PC-3 (cell line): ENCODE measurements around the gene GTF3C4. TPM values are rescaled to one million over a fixed set of nuclear protein-coding genes. Genes with fewer than 3 reads are reported as not detected.

Experiments used
- ATAC-seq: fragments of 200-7000 bp; cut with Tn5 transposase; 2 replicates; pipeline ENCODE4 v1.9.1; 2020; ENCODE audit warnings: mild to moderate bottlenecking, moderate library complexity
- BruUV-seq: library from RNA; stranded (reverse); fragments of 400-500 nt; replicated peaks from 2 replicates; lab custom pipeline; 2021; lab: Mats Ljungman, UMichigan
- CTCF ChIA-PET: fragments of 300-600 bp; sonication (Branson Sonifier 250); formaldehyde crosslinking; loops from one replicate; lab custom pipeline; 2022; ENCODE audit warnings: antibody characterized with exemption; lab: Charles Lee
- POLR2A ChIA-PET: fragments of 300-600 bp; sonication (Branson Sonifier 250); formaldehyde crosslinking; loops from one replicate; lab custom pipeline; 2022; ENCODE audit warnings: antibody characterized with exemption; ENCODE audit not compliant: unreplicated experiment; lab: Charles Lee
- DNase-seq: peaks from one replicate; pipeline ENCODE4 v3.0.0-alpha.2; 2015
- H2AFZ ChIP-seq: fragments of 300-600 bp; sonication (generic); 2 replicates; pipeline ENCODE4 v1.6.0; 2016; ENCODE audit warnings: antibody characterized with exemption, low read length
- H3F3A ChIP-seq: fragments of 300-600 bp; sonication (generic); one replicate; pipeline ENCODE4 v1.6.0; 2017; ENCODE audit warnings: antibody characterized with exemption, low read length, control low read depth, mild to moderate bottlenecking; ENCODE audit not compliant: unreplicated experiment
- H3K27ac ChIP-seq: fragments of 300-600 bp; sonication (generic); 2 replicates; pipeline ENCODE4 v1.5.1; 2016; ENCODE audit warnings: mild to moderate bottlenecking, low read length
- H3K27me3 ChIP-seq: fragments of 300-600 bp; sonication (generic); 2 replicates; pipeline ENCODE4 v1.6.1; 2016; ENCODE audit warnings: low read length, mixed read lengths
- H3K36me3 ChIP-seq: fragments of 300-600 bp; sonication (generic); 2 replicates; pipeline ENCODE4 v1.6.1; 2016; ENCODE audit warnings: low read depth, mixed run types, low read length, mixed read lengths
- H3K4me1 ChIP-seq: fragments of 300-600 bp; sonication (generic); 2 replicates; pipeline ENCODE4 v1.5.1; 2016; ENCODE audit warnings: low read length; ENCODE audit not compliant: insufficient read depth
- H3K4me2 ChIP-seq: fragments of 300-600 bp; sonication (generic); 2 replicates; pipeline ENCODE4 v1.6.0; 2016; ENCODE audit warnings: low read length
- H3K4me3 ChIP-seq: fragments of 300-600 bp; sonication (generic); 2 replicates; pipeline ENCODE4 v1.5.1; 2016; ENCODE audit warnings: mild to moderate bottlenecking, low read length, mixed read lengths
- H3K79me2 ChIP-seq: fragments of 300-600 bp; sonication (generic); 2 replicates; pipeline ENCODE4 v1.6.1; 2017; ENCODE audit warnings: low read length, mixed read lengths
- H3K9ac ChIP-seq: fragments of 300-600 bp; sonication (generic); 2 replicates; pipeline ENCODE4 v1.6.0; 2016; ENCODE audit warnings: mild to moderate bottlenecking, low read length
- H3K9me2 ChIP-seq: fragments of 300-600 bp; sonication (generic); replicated peaks from 2 replicates; pipeline ENCODE4 v1.6.1; 2016; ENCODE audit warnings: mixed run types, low read length, mixed read lengths
- H3K9me3 ChIP-seq: fragments of 300-600 bp; sonication (generic); 2 replicates; pipeline ENCODE4 v1.6.1; 2016; ENCODE audit warnings: low read length, mixed read lengths
- H4K20me1 ChIP-seq: fragments of 300-600 bp; sonication (generic); 2 replicates; pipeline ENCODE4 v1.6.1; 2016; ENCODE audit warnings: low read length, mixed read lengths
- EZH2 ChIP-seq: fragments of 300-600 bp; sonication (generic); IDR thresholded peaks from one replicate; pipeline ENCODE4 v1.6.1; 2017; ENCODE audit warnings: antibody characterized with exemption, mild to moderate bottlenecking, low read length; ENCODE audit not compliant: unreplicated experiment
- EZH2phosphoT487 ChIP-seq: fragments of 300-600 bp; sonication (generic); IDR thresholded peaks from 2 replicates; pipeline ENCODE4 v1.6.1; 2018; ENCODE audit warnings: mild to moderate bottlenecking, antibody characterized with exemption, low read length, borderline replicate concordance
- intact Hi-C: fragments of 100-400 bp; cut with micrococcal nuclease; formaldehyde crosslinking; loops from 2 replicates; pipeline ENCODE4 v1.9.0; 2023
- total RNA-seq: library from RNA; depleted of rRNA; stranded (reverse); fragments of >200 nt; gene quantifications from 2 replicates; pipeline ENCODE4 v1.2.3, GENCODE V29; 2014
- TF ChIP-seq, protein P1 (sequence below): fragments of 300-600 bp; sonication (generic); conservative IDR thresholded peaks from 2 replicates; pipeline ENCODE4 v1.5.1; 2017; ENCODE audit warnings: antibody characterized with exemption, low read depth, mild to moderate bottlenecking, low read length

Gene GTF3C4
- total RNA-seq, 1 experiment from 2014 or later, result 9.8 TPM

DNA sequence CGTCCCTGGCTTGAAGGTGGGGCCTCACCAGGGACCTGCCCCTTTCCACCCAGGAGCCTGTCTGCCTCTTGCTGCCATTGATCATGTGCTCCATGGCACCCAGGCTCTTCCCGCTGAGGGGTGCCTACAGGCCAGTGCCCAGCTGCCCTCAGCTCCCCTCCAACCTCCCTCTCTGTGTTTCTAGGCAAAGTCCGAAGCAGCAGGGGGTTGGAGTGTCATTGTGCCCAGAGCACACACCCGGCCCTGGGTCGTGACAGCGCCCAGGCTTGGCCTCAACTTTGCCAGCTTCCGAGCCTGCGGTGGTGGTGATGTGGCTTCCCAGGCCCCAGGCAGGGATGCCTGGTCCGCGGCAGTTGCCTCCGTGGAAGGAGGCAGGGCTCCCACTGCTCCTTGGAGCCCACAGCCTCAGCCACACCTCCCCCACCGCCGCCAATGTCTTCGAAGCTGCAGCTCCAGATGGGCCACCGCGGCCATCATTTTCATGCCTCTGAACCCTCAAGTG, 52.4 kb downstream of the GTF3C4 start:
- H3K4me1 ChIP-seq, result no peaks in the 10 kb centered on the region
- ATAC-seq, result no peak
- H3K27ac ChIP-seq, result no peak overlapping the region
- no peak overlapping the region for H2AFZ ChIP-seq
- intact Hi-C loops, result no loop called here
- no peak overlapping the region for H3K4me3 ChIP-seq
- H3K79me2 ChIP-seq, result no peaks in the 10 kb centered on the region
- no peaks in the 10 kb centered on the region for H3K9me2 ChIP-seq
- no peak overlapping the region for H3K9ac ChIP-seq
- no peaks in the 10 kb centered on the region for H3F3A ChIP-seq
- DNase-seq, result no peak
- H3K36me3 ChIP-seq, result no peaks in the 10 kb centered on the region
- BruUV-seq, result no TSS peak
- H3K4me2 ChIP-seq, result no peak overlapping the region
- TF ChIP-seq EZH2phosphoT487 (no peak), EZH2 (no peak)
- TF ChIP-seq, protein P1, sequence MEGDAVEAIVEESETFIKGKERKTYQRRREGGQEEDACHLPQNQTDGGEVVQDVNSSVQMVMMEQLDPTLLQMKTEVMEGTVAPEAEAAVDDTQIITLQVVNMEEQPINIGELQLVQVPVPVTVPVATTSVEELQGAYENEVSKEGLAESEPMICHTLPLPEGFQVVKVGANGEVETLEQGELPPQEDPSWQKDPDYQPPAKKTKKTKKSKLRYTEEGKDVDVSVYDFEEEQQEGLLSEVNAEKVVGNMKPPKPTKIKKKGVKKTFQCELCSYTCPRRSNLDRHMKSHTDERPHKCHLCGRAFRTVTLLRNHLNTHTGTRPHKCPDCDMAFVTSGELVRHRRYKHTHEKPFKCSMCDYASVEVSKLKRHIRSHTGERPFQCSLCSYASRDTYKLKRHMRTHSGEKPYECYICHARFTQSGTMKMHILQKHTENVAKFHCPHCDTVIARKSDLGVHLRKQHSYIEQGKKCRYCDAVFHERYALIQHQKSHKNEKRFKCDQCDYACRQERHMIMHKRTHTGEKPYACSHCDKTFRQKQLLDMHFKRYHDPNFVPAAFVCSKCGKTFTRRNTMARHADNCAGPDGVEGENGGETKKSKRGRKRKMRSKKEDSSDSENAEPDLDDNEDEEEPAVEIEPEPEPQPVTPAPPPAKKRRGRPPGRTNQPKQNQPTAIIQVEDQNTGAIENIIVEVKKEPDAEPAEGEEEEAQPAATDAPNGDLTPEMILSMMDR, result no peak
- no peaks in the 10 kb centered on the region for H3K27me3 ChIP-seq
- no peaks in the 10 kb centered on the region for H3K9me3 ChIP-seq
- ChIA-PET POLR2A (no interaction called here), CTCF (no interaction called here)
- H4K20me1 ChIP-seq, result no peaks in the 10 kb centered on the region

DNA sequence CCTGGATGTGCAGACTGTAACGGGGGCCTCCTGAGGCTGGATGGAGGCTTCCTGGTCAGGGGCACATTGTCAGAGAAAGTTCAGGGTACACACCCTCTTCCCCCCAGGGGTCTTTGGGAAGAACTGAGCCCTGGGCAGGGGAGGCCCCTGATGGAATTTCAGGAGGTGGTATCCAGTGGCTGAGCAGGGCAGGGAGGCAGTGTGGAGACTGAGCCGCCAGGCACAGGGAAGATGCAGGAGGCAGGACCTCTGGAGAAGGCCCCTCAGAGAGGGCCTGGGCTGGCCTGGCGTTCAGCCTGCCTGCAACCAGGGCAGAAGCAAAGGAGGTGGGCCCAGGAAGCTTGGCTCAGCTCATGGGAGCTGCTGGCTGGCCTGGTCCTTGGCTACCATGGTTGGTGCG, 53.5 kb downstream of the GTF3C4 start:
- POLR2A ChIA-PET, result no interaction called here
- CTCF ChIA-PET, result no interaction called here
- Histone ChIP-seq H3F3A (no peaks in the 10 kb centered on the region), H3K4me1 (no peaks in the 10 kb centered on the region), H3K4me3 (no peak overlapping the region), H3K79me2 (no peaks in the 10 kb centered on the region), H3K27me3 (no peaks in the 10 kb centered on the region), H3K36me3 (no peaks in the 10 kb centered on the region), H3K27ac (no peak overlapping the region), H3K9me2 (no peaks in the 10 kb centered on the region), H4K20me1 (no peaks in the 10 kb centered on the region), H2AFZ (no peak overlapping the region), H3K4me2 (no peak overlapping the region), H3K9ac (no peak overlapping the region), H3K9me3 (no peaks in the 10 kb centered on the region)
- ATAC-seq (no peak), DNase-seq (no peak)
- no TSS peak for BruUV-seq
- intact Hi-C loops, result no loop called here
- no peak for TF ChIP-seq EZH2phosphoT487
- no peak for TF ChIP-seq EZH2
- TF ChIP-seq, protein P1, result no peak

DNA sequence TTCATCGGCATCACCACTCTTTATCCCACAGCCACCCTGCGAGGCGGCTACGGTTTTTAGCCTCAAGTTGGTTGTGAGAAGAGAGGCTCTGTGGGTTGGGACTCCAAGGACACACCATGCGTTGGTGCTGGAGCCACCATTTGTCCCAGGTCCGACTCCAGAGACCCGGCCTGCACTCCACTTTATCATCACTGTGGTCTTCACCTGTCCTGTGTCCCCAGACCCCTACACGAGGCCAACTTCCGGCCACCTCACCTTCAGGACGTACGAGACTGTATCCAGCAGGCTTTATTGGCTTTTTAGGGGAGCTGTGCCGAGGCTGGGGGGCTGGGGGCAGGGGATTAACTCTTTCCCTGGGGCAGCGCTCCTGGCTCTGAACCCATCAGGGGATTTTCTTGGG, 55.0 kb downstream of the GTF3C4 start:
- DNase-seq, result no peak
- H3K79me2 ChIP-seq, result no peaks in the 10 kb centered on the region

More for the DNA sequence above, 55.0 kb downstream of the GTF3C4 start:
- H3K4me3 ChIP-seq, result no peak overlapping the region
- intact Hi-C loops, result no loop called here
- no peak overlapping the region for H3K27ac ChIP-seq
- POLR2A ChIA-PET, result no interaction called here
- TF ChIP-seq EZH2phosphoT487 (no peak), EZH2 (no peak)
- TF ChIP-seq, protein P1, result no peak
- no peak overlapping the region for H3K4me2 ChIP-seq
- no peak overlapping the region for H3K9ac ChIP-seq
- H3K36me3 ChIP-seq, result no peaks in the 10 kb centered on the region
- CTCF ChIA-PET, result no interaction called here
- no peaks in the 10 kb centered on the region for H3F3A ChIP-seq
- H3K9me3 ChIP-seq, result no peaks in the 10 kb centered on the region
- ATAC-seq, result no peak
- no peaks in the 10 kb centered on the region for H4K20me1 ChIP-seq
- H2AFZ ChIP-seq, result no peak overlapping the region
- H3K4me1 ChIP-seq, result no peaks in the 10 kb centered on the region
- BruUV-seq, result no TSS peak
- no peaks in the 10 kb centered on the region for H3K9me2 ChIP-seq
- H3K27me3 ChIP-seq, result no peaks in the 10 kb centered on the region
